T-helper 2 cell treated with Interferon-gamma antibody and Interleukin-4, amounts not matched to agents 5 μg/mL and 100 μg/mL, for 36 hours (primary cell): ENCODE data around the gene GRIP2.
"Not testable (repeated sequence)": the region's sequence is repeated elsewhere in the genome, so short reads cannot be mapped to it uniquely, and the experiment has no call there.

Source experiments
- DNase-seq: peaks from one replicate; pipeline ENCODE4 v3.0.0; 2021; ENCODE audit warnings: low spot score
- H3K27ac Mint-ChIP-seq: one replicate; pipeline ENCODE4 v1.8.0; 2021; ENCODE audit warnings: mild to moderate bottlenecking, mixed read lengths
- H3K27me3 Mint-ChIP-seq: one replicate; pipeline ENCODE4 v1.8.0; 2021; ENCODE audit warnings: low read depth, mixed read lengths
- H3K36me3 Mint-ChIP-seq: one replicate; pipeline ENCODE4 v1.8.0; 2021; ENCODE audit warnings: low read depth, mixed read lengths
- H3K4me1 Mint-ChIP-seq: one replicate; pipeline ENCODE4 v1.8.0; 2021; ENCODE audit warnings: low read depth, mixed read lengths
- H3K4me3 Mint-ChIP-seq: one replicate; pipeline ENCODE4 v1.8.0; 2022; ENCODE audit warnings: mild to moderate bottlenecking, moderate library complexity, mixed read lengths
- H3K9me3 Mint-ChIP-seq: one replicate; pipeline ENCODE4 v1.8.0; 2021; ENCODE audit warnings: mixed read lengths

GRIP2 gene

GRCh38 chr3:14516738-14517345 lies 23.3 kb downstream of the GRIP2 start:
- no peak for DNase-seq
- Mint-ChIP-seq H3K4me3 (no peak overlapping the region), H3K27ac (no peak overlapping the region), H3K4me1 (no peaks in the 10 kb centered on the region), H3K27me3 (no peaks in the 10 kb centered on the region), H3K36me3 (no peaks in the 10 kb centered on the region), H3K9me3 (no peaks in the 10 kb centered on the region)

GRCh38 chr3:14515526-14515925 lies 24.6 kb downstream of the GRIP2 start:
- H3K27ac Mint-ChIP-seq, H3K9me3 Mint-ChIP-seq, H3K4me1 Mint-ChIP-seq, DNase-seq, H3K4me3 Mint-ChIP-seq, H3K27me3 Mint-ChIP-seq, H3K36me3 Mint-ChIP-seq: not testable (repeated sequence)

- Mint-ChIP-seq H3K36me3 (no peaks in the 10 kb centered on the region), H3K27me3 (no peaks in the 10 kb centered on the region), H3K4me1 (no peaks in the 10 kb centered on the region), H3K27ac (no peak overlapping the region), H3K4me3 (no peak overlapping the region), H3K9me3 (no peaks in the 10 kb centered on the region)
- no peak for DNase-seq
Observed at GRCh38 chr3:14514323-14514720, 25.8 kb downstream of the GRIP2 start.

- Mint-ChIP-seq H3K27ac (no peak overlapping the region), H3K4me1 (peaks cover 2% of the 10 kb centered on the region), H3K4me3 (no peak overlapping the region), H3K27me3 (no peaks in the 10 kb centered on the region), H3K36me3 (no peaks in the 10 kb centered on the region), H3K9me3 (no peaks in the 10 kb centered on the region)
- no peak for DNase-seq
Observed at GRCh38 chr3:14513566-14514322, 26.4 kb downstream of the GRIP2 start.

GRCh38 chr3:14512942-14513327 lies 27.2 kb downstream of the GRIP2 start:
- Mint-ChIP-seq H3K27ac (no peak overlapping the region), H3K9me3 (no peaks in the 10 kb centered on the region), H3K4me3 (no peak overlapping the region), H3K4me1 (peaks cover 2% of the 10 kb centered on the region), H3K27me3 (no peaks in the 10 kb centered on the region), H3K36me3 (no peaks in the 10 kb centered on the region)
- no peak for DNase-seq

- Mint-ChIP-seq H3K27ac (no peak overlapping the region), H3K27me3 (no peaks in the 10 kb centered on the region), H3K9me3 (no peaks in the 10 kb centered on the region), H3K4me1 (peaks cover 2% of the 10 kb centered on the region), H3K4me3 (no peak overlapping the region), H3K36me3 (no peaks in the 10 kb centered on the region)
- DNase-seq = no peak
Observed at GRCh38 chr3:14512281-14512941, 27.7 kb downstream of the GRIP2 start.

- H3K27ac Mint-ChIP-seq = no peak overlapping the region
- no peaks in the 10 kb centered on the region for H3K36me3 Mint-ChIP-seq
- no peaks in the 10 kb centered on the region for H3K9me3 Mint-ChIP-seq
- H3K4me3 Mint-ChIP-seq = no peak overlapping the region
- peaks cover 2% of the 10 kb centered on the region for H3K4me1 Mint-ChIP-seq
- no peaks in the 10 kb centered on the region for H3K27me3 Mint-ChIP-seq
- DNase-seq = no peak
Observed at GRCh38 chr3:14511623-14512280, 28.4 kb downstream of the GRIP2 start.

GRCh38 chr3:14510838-14511622 lies 29.1 kb downstream of the GRIP2 start:
- H3K4me3 Mint-ChIP-seq = no peak overlapping the region
- H3K9me3 Mint-ChIP-seq = no peaks in the 10 kb centered on the region
- no peaks in the 10 kb centered on the region for H3K36me3 Mint-ChIP-seq
- H3K27ac Mint-ChIP-seq = no peak overlapping the region
- no peaks in the 10 kb centered on the region for H3K27me3 Mint-ChIP-seq
- DNase-seq = no peak
- peaks cover 2% of the 10 kb centered on the region for H3K4me1 Mint-ChIP-seq

- no peak overlapping the region for H3K27ac Mint-ChIP-seq
- no peaks in the 10 kb centered on the region for H3K9me3 Mint-ChIP-seq
- H3K27me3 Mint-ChIP-seq = no peaks in the 10 kb centered on the region
- no peak for DNase-seq
- no peaks in the 10 kb centered on the region for H3K36me3 Mint-ChIP-seq
- peaks cover 2% of the 10 kb centered on the region for H3K4me1 Mint-ChIP-seq
- no peak overlapping the region for H3K4me3 Mint-ChIP-seq
Observed at GRCh38 chr3:14509796-14510100, 30.4 kb downstream of the GRIP2 start.

- H3K27ac Mint-ChIP-seq = no peak overlapping the region
Observed at GRCh38 chr3:14508966-14509795, 31.0 kb downstream of the GRIP2 start.

GRCh38 chr3:14508505-14508819 lies 31.7 kb downstream of the GRIP2 start:
- no peaks in the 10 kb centered on the region for H3K27me3 Mint-ChIP-seq
- no peaks in the 10 kb centered on the region for H3K9me3 Mint-ChIP-seq
- H3K36me3 Mint-ChIP-seq = no peaks in the 10 kb centered on the region
- H3K27ac Mint-ChIP-seq = no peak overlapping the region
- peaks cover 2% of the 10 kb centered on the region for H3K4me1 Mint-ChIP-seq
- no peak for DNase-seq
- H3K4me3 Mint-ChIP-seq = no peak overlapping the region

More at GRCh38 chr3:14508966-14509795, 31.0 kb downstream of the GRIP2 start:
- Mint-ChIP-seq H3K4me3 (no peak overlapping the region), H3K36me3 (no peaks in the 10 kb centered on the region), H3K4me1 (peaks cover 2% of the 10 kb centered on the region), H3K9me3 (no peaks in the 10 kb centered on the region), H3K27me3 (no peaks in the 10 kb centered on the region)
- DNase-seq = peak; percentile 53

GRCh38 chr3:14507757-14508504 lies 32.2 kb downstream of the GRIP2 start:
- Mint-ChIP-seq H3K4me1 (peaks cover 2% of the 10 kb centered on the region), H3K4me3 (no peak overlapping the region), H3K27me3 (no peaks in the 10 kb centered on the region), H3K36me3 (no peaks in the 10 kb centered on the region), H3K9me3 (peaks cover 5% of the 10 kb centered on the region), H3K27ac (no peak overlapping the region)
- no peak for DNase-seq
